Loucy (cell line): ENCODE measurements around the gene ENO1.
"Not testable (repeated sequence)": the region's sequence is repeated elsewhere in the genome, so short reads cannot be mapped to it uniquely, and the experiment has no call there.

ENCODE experiments used
- EZH2phosphoT487 ChIP-seq: fragments of 200-600 bp; IDR thresholded peaks from 2 replicates; pipeline ENCODE4 v1.6.1; 2018; ENCODE audit warnings: antibody characterized with exemption, mild to moderate bottlenecking, moderate library complexity, borderline replicate concordance
- TF ChIP-seq, protein P1 (sequence below): fragments of 200-600 bp; sonication (generic); conservative IDR thresholded peaks from 2 replicates; pipeline ENCODE4 v1.5.1; 2014; ENCODE audit warnings: mild to moderate bottlenecking, antibody characterized with exemption, low read length

DNA sequence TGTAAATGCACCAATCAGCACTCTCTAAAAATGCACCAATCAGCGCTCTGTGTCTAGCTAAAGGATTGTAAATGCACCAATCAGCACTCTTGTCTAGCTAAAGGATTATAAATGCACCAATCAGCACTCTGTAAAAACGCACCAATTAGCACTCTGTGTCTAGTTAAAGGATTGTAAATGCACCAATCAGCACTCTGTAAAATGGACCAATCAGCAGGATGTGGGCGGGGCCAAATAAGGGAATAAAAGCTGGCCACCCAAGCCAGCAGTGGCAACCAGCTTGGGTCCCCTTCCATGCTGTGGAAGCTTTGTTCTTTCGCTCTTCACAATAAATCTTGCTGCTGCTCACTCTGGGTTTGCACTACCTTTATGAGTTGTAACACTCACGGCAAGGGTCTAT lies 19.9 kb upstream of the ENO1 start:
- TF ChIP-seq, protein P1, sequence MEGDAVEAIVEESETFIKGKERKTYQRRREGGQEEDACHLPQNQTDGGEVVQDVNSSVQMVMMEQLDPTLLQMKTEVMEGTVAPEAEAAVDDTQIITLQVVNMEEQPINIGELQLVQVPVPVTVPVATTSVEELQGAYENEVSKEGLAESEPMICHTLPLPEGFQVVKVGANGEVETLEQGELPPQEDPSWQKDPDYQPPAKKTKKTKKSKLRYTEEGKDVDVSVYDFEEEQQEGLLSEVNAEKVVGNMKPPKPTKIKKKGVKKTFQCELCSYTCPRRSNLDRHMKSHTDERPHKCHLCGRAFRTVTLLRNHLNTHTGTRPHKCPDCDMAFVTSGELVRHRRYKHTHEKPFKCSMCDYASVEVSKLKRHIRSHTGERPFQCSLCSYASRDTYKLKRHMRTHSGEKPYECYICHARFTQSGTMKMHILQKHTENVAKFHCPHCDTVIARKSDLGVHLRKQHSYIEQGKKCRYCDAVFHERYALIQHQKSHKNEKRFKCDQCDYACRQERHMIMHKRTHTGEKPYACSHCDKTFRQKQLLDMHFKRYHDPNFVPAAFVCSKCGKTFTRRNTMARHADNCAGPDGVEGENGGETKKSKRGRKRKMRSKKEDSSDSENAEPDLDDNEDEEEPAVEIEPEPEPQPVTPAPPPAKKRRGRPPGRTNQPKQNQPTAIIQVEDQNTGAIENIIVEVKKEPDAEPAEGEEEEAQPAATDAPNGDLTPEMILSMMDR = not testable (repeated sequence)
- TF ChIP-seq EZH2phosphoT487 = not testable (repeated sequence)
